ENCODE results near the gene PRDM5. TPM values are rescaled to one million over a fixed set of nuclear protein-coding genes. Genes with fewer than 3 reads are reported as not detected.

Gene PRDM5
- total and polyA plus RNA-seq, 2 donors (not counting 1 experiment from before 2014, with no cell fraction given) = 8.6 to 19.0 TPM

- Histone ChIP-seq H3K9me3 (ENCODE audit: control insufficient read depth, insufficient read depth, low read depth, low read length) (no peaks in the 10 kb centered on the region), H3K27ac (ENCODE audit: insufficient read depth, low read length) (no peak overlapping the region), H3K4me1 (ENCODE audit: control insufficient read depth, extremely low read depth, insufficient read depth, low read length) (peaks cover 4% of the 10 kb centered on the region), H3K9ac (ENCODE audit: insufficient read depth, low read length) (no peak overlapping the region), H3K36me3 (ENCODE audit: control insufficient read depth, insufficient read depth, low read length) (no peaks in the 10 kb centered on the region), H3K4me3 (replicated peaks in 1 of 4; ENCODE audit: control extremely low read depth in 1 of 4, insufficient read depth in 1 of 4, low read depth in 3 of 4, low read length in 4 of 4) (no peak overlapping the region), H3K4me2 (ENCODE audit: extremely low read depth, insufficient read depth, low read length) (no peak overlapping the region), H3K27me3 (ENCODE audit: control insufficient read depth, insufficient read depth, low read length) (no peaks in the 10 kb centered on the region), H3K79me2 (ENCODE audit: control insufficient read depth, insufficient read depth, low read length) (no peaks in the 10 kb centered on the region), H2AFZ (ENCODE audit: low read length) (no peak overlapping the region), H4K20me1 (ENCODE audit: control insufficient read depth, extremely low read depth, insufficient read depth, low read length) (no peaks in the 10 kb centered on the region)
- TF ChIP-seq CTCF (conservative IDR thresholded peaks at IDR 0.05 in 1 of 2, IDR thresholded peaks at IDR 0.05 in 1 of 2; ENCODE audit: low read depth in 1 of 2, low read length in 2 of 2) (no peak), EZH2 (IDR thresholded peaks at IDR 0.05; ENCODE audit: low read length, missing control alignments) (no peak)
- DNase-seq (ENCODE audit: low read depth in 2 of 2) = no peak
Measured at GRCh38 chr4:120855307-120856001, 67.1 kb downstream of the PRDM5 start.

DNA sequence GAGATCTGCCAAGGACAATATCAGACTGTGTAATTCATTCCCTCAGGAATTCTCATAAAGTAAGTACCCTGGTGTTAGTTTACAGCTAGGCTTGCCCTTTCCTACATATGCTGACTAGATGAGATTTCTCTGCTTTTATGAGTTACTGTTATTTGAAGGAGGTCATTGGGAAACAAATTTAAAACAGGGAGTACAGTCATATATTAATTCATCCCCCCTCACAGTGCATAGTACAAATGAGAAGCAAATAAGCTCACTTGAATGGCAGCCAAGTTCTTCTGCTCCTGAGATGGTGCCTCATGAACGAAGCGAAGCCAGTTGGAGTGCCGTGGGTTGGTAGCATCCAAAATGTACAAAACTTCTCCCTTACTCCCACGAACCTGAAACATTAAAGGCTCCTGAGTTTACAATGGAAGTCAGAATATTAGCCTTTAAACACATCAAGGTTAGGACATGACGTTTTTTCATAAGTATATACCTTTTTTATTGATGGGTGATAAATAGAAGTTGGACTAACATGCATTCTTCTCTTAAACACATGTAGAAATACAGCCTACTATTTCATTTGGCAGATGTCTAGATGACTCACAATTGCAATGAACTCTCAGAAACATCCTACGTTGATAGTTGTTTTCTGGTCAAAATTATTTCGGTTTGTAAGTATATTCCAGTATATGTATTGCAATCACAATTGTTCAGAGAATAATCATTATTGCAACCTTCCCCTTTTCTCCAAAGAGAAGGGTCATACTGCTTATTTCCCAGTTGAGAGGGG, 69.2 kb downstream of the PRDM5 start:
- no peaks in the 10 kb centered on the region for H3K36me3 ChIP-seq (ENCODE audit: control insufficient read depth, insufficient read depth, low read length)
- H3K4me1 ChIP-seq (ENCODE audit: control insufficient read depth, extremely low read depth, insufficient read depth, low read length) = peaks cover 8% of the 10 kb centered on the region
- no peaks in the 10 kb centered on the region for H3K27me3 ChIP-seq (ENCODE audit: control insufficient read depth, insufficient read depth, low read length)
- no peaks in the 10 kb centered on the region for H3K9me3 ChIP-seq (ENCODE audit: control insufficient read depth, insufficient read depth, low read depth, low read length)
- no peaks in the 10 kb centered on the region for H4K20me1 ChIP-seq (ENCODE audit: control insufficient read depth, extremely low read depth, insufficient read depth, low read length)
- H2AFZ ChIP-seq (ENCODE audit: low read length) = no peak overlapping the region
- DNase-seq (ENCODE audit: low read depth in 2 of 2) = peak; percentile 61 to 63
- H3K4me2 ChIP-seq (ENCODE audit: extremely low read depth, insufficient read depth, low read length) = no peak overlapping the region
- no peaks in the 10 kb centered on the region for H3K79me2 ChIP-seq (ENCODE audit: control insufficient read depth, insufficient read depth, low read length)
- no peak overlapping the region for H3K27ac ChIP-seq (ENCODE audit: insufficient read depth, low read length)
- TF ChIP-seq EZH2 (IDR thresholded peaks at IDR 0.05; ENCODE audit: low read length, missing control alignments) = no peak
- TF ChIP-seq CTCF (conservative IDR thresholded peaks at IDR 0.05 in 1 of 2, IDR thresholded peaks at IDR 0.05 in 1 of 2; ENCODE audit: low read depth in 1 of 2, low read length in 2 of 2) = no peak
- no peak overlapping the region for H3K9ac ChIP-seq (ENCODE audit: insufficient read depth, low read length)
- H3K4me3 ChIP-seq (replicated peaks in 1 of 4; ENCODE audit: control extremely low read depth in 1 of 4, insufficient read depth in 1 of 4, low read depth in 3 of 4, low read length in 4 of 4) = no peak overlapping the region

GRCh38 chr4:120850018-120850599, 72.4 kb downstream of the PRDM5 start:
- peaks cover 8% of the 10 kb centered on the region for H3K4me1 ChIP-seq (ENCODE audit: control insufficient read depth, extremely low read depth, insufficient read depth, low read length)
- H3K9ac ChIP-seq (ENCODE audit: insufficient read depth, low read length) = no peak overlapping the region
- no peaks in the 10 kb centered on the region for H3K36me3 ChIP-seq (ENCODE audit: control insufficient read depth, insufficient read depth, low read length)
- H4K20me1 ChIP-seq (ENCODE audit: control insufficient read depth, extremely low read depth, insufficient read depth, low read length) = no peaks in the 10 kb centered on the region
- H3K27me3 ChIP-seq (ENCODE audit: control insufficient read depth, insufficient read depth, low read length) = no peaks in the 10 kb centered on the region
- no peak overlapping the region for H2AFZ ChIP-seq (ENCODE audit: low read length)
- TF ChIP-seq EZH2 (IDR thresholded peaks at IDR 0.05; ENCODE audit: low read length, missing control alignments) (no peak), CTCF (conservative IDR thresholded peaks at IDR 0.05 in 1 of 2, IDR thresholded peaks at IDR 0.05 in 1 of 2; ENCODE audit: low read depth in 1 of 2, low read length in 2 of 2) (no peak)
- H3K79me2 ChIP-seq (ENCODE audit: control insufficient read depth, insufficient read depth, low read length) = no peaks in the 10 kb centered on the region
- H3K4me2 ChIP-seq (ENCODE audit: extremely low read depth, insufficient read depth, low read length) = peak overlapping the region; percentile 64
- H3K27ac ChIP-seq (ENCODE audit: insufficient read depth, low read length) = peak overlapping the region; percentile 11
- H3K4me3 ChIP-seq (replicated peaks in 1 of 4; ENCODE audit: control extremely low read depth in 1 of 4, insufficient read depth in 1 of 4, low read depth in 3 of 4, low read length in 4 of 4) = no peak overlapping the region
- H3K9me3 ChIP-seq (ENCODE audit: control insufficient read depth, insufficient read depth, low read depth, low read length) = no peaks in the 10 kb centered on the region
- peak; percentile 28 to 80 for DNase-seq (ENCODE audit: low read depth in 2 of 2)

All from fibroblast of lung (primary cell).